Endothelial cell (in vitro differentiated cells): ENCODE data around the gene NETO2. TPM values are rescaled to one million over a fixed set of nuclear protein-coding genes. Genes with fewer than 3 reads are reported as not detected.

Source experiments
- DNase-seq: peaks from one replicate; pipeline ENCODE4 v3.0.0; 2021; ENCODE audit warnings: low spot score
- H3K27ac Mint-ChIP-seq: one replicate; pipeline ENCODE4 v1.8.0; 2021; ENCODE audit warnings: mixed read lengths, inconsistent platforms; ENCODE audit not compliant: unreplicated experiment
- H3K27me3 Mint-ChIP-seq: one replicate; pipeline ENCODE4 v1.8.0; 2021; ENCODE audit warnings: mild to moderate bottlenecking, moderate library complexity, mixed read lengths, inconsistent platforms; ENCODE audit not compliant: unreplicated experiment
- H3K36me3 Mint-ChIP-seq: one replicate; pipeline ENCODE4 v1.8.0; 2021; ENCODE audit warnings: mild to moderate bottlenecking, low read depth, mixed read lengths, inconsistent platforms; ENCODE audit not compliant: unreplicated experiment
- H3K4me1 Mint-ChIP-seq: one replicate; pipeline ENCODE4 v1.8.0; 2021; ENCODE audit warnings: mild to moderate bottlenecking, mixed read lengths, inconsistent platforms; ENCODE audit not compliant: unreplicated experiment
- H3K4me3 Mint-ChIP-seq: one replicate; pipeline ENCODE4 v1.8.0; 2021; ENCODE audit warnings: mild to moderate bottlenecking, mixed read lengths, inconsistent platforms; ENCODE audit not compliant: unreplicated experiment
- H3K9me3 Mint-ChIP-seq: one replicate; pipeline ENCODE4 v1.8.0; 2021; ENCODE audit warnings: mixed read lengths, inconsistent platforms; ENCODE audit not compliant: unreplicated experiment
- CTCF ChIP-seq: fragments of 200-600 bp; sonication (generic); IDR thresholded peaks from one replicate; pipeline ENCODE4 v1.5.0; 2021; ENCODE audit warnings: antibody characterized with exemption; ENCODE audit not compliant: unreplicated experiment
- total RNA-seq: library from RNA; stranded (reverse); fragmentation: NEBNext Ultra II Directional; extraction: Animal tissue kit (Norgen Biotek cat#: 25700); gene quantifications from one replicate; pipeline ENCODE4 v1.2.1, GENCODE V29; 2021; ENCODE audit not compliant: unreplicated experiment

Gene NETO2
- total RNA-seq, 1 donor from 2014 or later: 20.0 TPM

- Mint-ChIP-seq H3K36me3 (peaks cover 3% of the 10 kb centered on the region), H3K27me3 (peaks cover 3% of the 10 kb centered on the region), H3K4me1 (peaks cover 6% of the 10 kb centered on the region), H3K9me3 (no peaks in the 10 kb centered on the region), H3K27ac (no peak overlapping the region), H3K4me3 (no peak overlapping the region)
- DNase-seq: peak; percentile 95
- peak; percentile 89 for TF ChIP-seq CTCF
These were observed 105.8 kb downstream of the NETO2 start for GRCh38 chr16:47037746-47038458.

- Mint-ChIP-seq H3K27me3 (peaks cover 3% of the 10 kb centered on the region), H3K4me1 (peaks cover 6% of the 10 kb centered on the region), H3K4me3 (peak overlapping the region; percentile 78), H3K27ac (no peak overlapping the region), H3K36me3 (no peaks in the 10 kb centered on the region), H3K9me3 (no peaks in the 10 kb centered on the region)
- TF ChIP-seq CTCF: no peak
- no peak for DNase-seq
These were observed 106.4 kb downstream of the NETO2 start for GRCh38 chr16:47037396-47037745.

GRCh38 chr16:47036201-47036600 is 107.5 kb downstream of the NETO2 start:
- Mint-ChIP-seq H3K36me3 (no peaks in the 10 kb centered on the region), H3K4me1 (peaks cover 6% of the 10 kb centered on the region), H3K27ac (no peak overlapping the region), H3K4me3 (no peak overlapping the region), H3K27me3 (peaks cover 3% of the 10 kb centered on the region), H3K9me3 (no peaks in the 10 kb centered on the region)
- TF ChIP-seq CTCF: no peak
- no peak for DNase-seq

GRCh38 chr16:47035436-47035835 is 108.3 kb downstream of the NETO2 start:
- DNase-seq: no peak
- Mint-ChIP-seq H3K4me3 (no peak overlapping the region), H3K27me3 (peaks cover 3% of the 10 kb centered on the region), H3K9me3 (no peaks in the 10 kb centered on the region), H3K36me3 (no peaks in the 10 kb centered on the region), H3K4me1 (peaks cover 6% of the 10 kb centered on the region), H3K27ac (no peak overlapping the region)
- no peak for TF ChIP-seq CTCF

- H3K27ac Mint-ChIP-seq: no peak overlapping the region
- no peak for DNase-seq
- H3K4me3 Mint-ChIP-seq: no peak overlapping the region
- peaks cover 3% of the 10 kb centered on the region for H3K27me3 Mint-ChIP-seq
- TF ChIP-seq CTCF: no peak
- H3K4me1 Mint-ChIP-seq: peaks cover 3% of the 10 kb centered on the region
- H3K9me3 Mint-ChIP-seq: no peaks in the 10 kb centered on the region
- no peaks in the 10 kb centered on the region for H3K36me3 Mint-ChIP-seq
These were observed 109.3 kb downstream of the NETO2 start for GRCh38 chr16:47034455-47034854.
